Breast epithelium (tissue), 4 donors: Measurements from ENCODE around the gene PLEKHG4. TPM values are rescaled to one million over a fixed set of nuclear protein-coding genes. Genes with fewer than 3 reads are reported as not detected.

ENCODE experiments used
- DNase-seq, 2 donors: peaks; one replicate each; pipeline ENCODE4 v3.0.0-alpha.2; 2019; ENCODE audit warnings: low spot score in 2 of 2
- H3K27ac ChIP-seq, 2 donors: fragments of 200-600 bp; sonication (generic) in 1 of 2; one replicate each; pipeline ENCODE4 v1.5.1; 2016 to 2019; ENCODE audit warnings: mild to moderate bottlenecking in 1 of 2
- H3K27me3 ChIP-seq, 2 donors: fragments of 200-600 bp; sonication (generic) in 1 of 2; one replicate each; pipeline versions ENCODE4 v1.5.1 to v1.6.0; 2017 to 2019; ENCODE audit warnings: control low read depth in 1 of 2, mild to moderate bottlenecking in 1 of 2
- H3K36me3 ChIP-seq: fragments of 200-600 bp; one replicate; pipeline ENCODE4 v1.5.1; 2019
- H3K4me1 ChIP-seq, 2 donors: fragments of 200-600 bp; sonication (generic); one replicate each; pipeline ENCODE4 v1.5.1; 2016 to 2019; ENCODE audit warnings: control low read depth in 1 of 2
- H3K4me3 ChIP-seq, 3 donors: fragments of 200-600 bp; sonication (generic); 1 replicate in 2 of 3; 2 replicates in 1 of 3; pipeline ENCODE4 v1.5.1; 2016 to 2019; ENCODE audit warnings: mild to moderate bottlenecking in 3 of 3, moderate library complexity in 2 of 3
- H3K9me3 ChIP-seq, 2 donors: fragments of 200-600 bp; sonication (generic) in 1 of 2; one replicate each; pipeline ENCODE4 v1.5.1; 2016 to 2019; ENCODE audit warnings: control low read depth in 1 of 2
- CTCF ChIP-seq, 3 donors: fragments of 450-650 bp; IDR thresholded peaks; one replicate each; pipeline ENCODE4 v1.5.1; 2016 to 2017; ENCODE audit warnings: antibody characterized with exemption in 3 of 3, mild to moderate bottlenecking in 3 of 3, moderate library complexity in 3 of 3
- POLR2A ChIP-seq: fragments of 450-650 bp; IDR thresholded peaks from one replicate; pipeline ENCODE4 v1.6.1; 2016; ENCODE audit warnings: antibody characterized with exemption, mild to moderate bottlenecking, moderate library complexity
- POLR2AphosphoS5 ChIP-seq, 3 donors: sonication (generic); formaldehyde crosslinking; IDR thresholded peaks; one replicate each; pipeline ENCODE4 v1.6.1; 2017; ENCODE audit warnings: antibody characterized with exemption in 3 of 3
- intact Hi-C: fragments of 100-400 bp; cut with DNase I; formaldehyde crosslinking; loops from one replicate; pipeline ENCODE4 v1.15.1; 2023; ENCODE audit warnings: low total_unique reads
- total RNA-seq, 3 donors: library from RNA; depleted of rRNA; stranded (reverse); fragments of >200 nt; gene quantifications; one replicate each; pipeline ENCODE4 v1.1.0, GENCODE V29; 2016

Gene PLEKHG4
- total RNA-seq, 3 donors from 2014 or later: 15.0 to 26.2 (median 19.8) TPM

- no peak for DNase-seq
- intact Hi-C loops: loop anchor here (5.0 kb wide), 1 partner anchor 382 kb away; no protein-coding TSS in a partner anchor
- TF ChIP-seq CTCF (IDR thresholded peaks at IDR 0.05) (no peak), POLR2AphosphoS5 (IDR thresholded peaks at IDR 0.05) (no peak), POLR2A (no peak)
- Histone ChIP-seq H3K27ac (no peak overlapping the region), H3K4me3 (no peak overlapping the region), H3K27me3 (no peaks in the 10 kb centered on the region), H3K9me3 (no peaks in the 10 kb centered on the region), H3K36me3 (no peaks in the 10 kb centered on the region), H3K4me1 (peaks cover 0 to 3% of the 10 kb centered on the region in 2 donors)
Observed at GRCh38 chr16:67283826-67284555, 4.7 kb downstream of the PLEKHG4 start.

- DNase-seq: peak in 1 of 2 donors; percentile 61
- H3K4me3 ChIP-seq: no peak overlapping the region
- H3K4me1 ChIP-seq: peaks cover 0 to 2% of the 10 kb centered on the region in 2 donors
- H3K27me3 ChIP-seq: no peaks in the 10 kb centered on the region
- no peaks in the 10 kb centered on the region for H3K9me3 ChIP-seq
- no peaks in the 10 kb centered on the region for H3K36me3 ChIP-seq
- H3K27ac ChIP-seq: peak overlapping the region in 1 of 2 donors; percentile 17
- TF ChIP-seq POLR2AphosphoS5 (IDR thresholded peaks at IDR 0.05) (no peak), CTCF (IDR thresholded peaks at IDR 0.05) (peak; percentile 25 to 54 (median 33))
- intact Hi-C loops: loop anchor here (5.0 kb wide), 1 partner anchor 383 kb away; no protein-coding TSS in a partner anchor
Observed at GRCh38 chr16:67284699-67285646, 5.6 kb downstream of the PLEKHG4 start.

- Histone ChIP-seq H3K9me3 (no peaks in the 10 kb centered on the region), H3K36me3 (no peaks in the 10 kb centered on the region), H3K27ac (no peak overlapping the region), H3K27me3 (no peaks in the 10 kb centered on the region), H3K4me3 (no peak overlapping the region), H3K4me1 (no peaks in the 10 kb centered on the region)
- intact Hi-C loops: no loop called here
- DNase-seq: no peak
- TF ChIP-seq POLR2A: no peak
- TF ChIP-seq CTCF (IDR thresholded peaks at IDR 0.05): no peak
- no peak for TF ChIP-seq POLR2AphosphoS5 (IDR thresholded peaks at IDR 0.05)
Observed at GRCh38 chr16:67286441-67287235, 7.3 kb downstream of the PLEKHG4 start.

GRCh38 chr16:67287960-67288359 lies 8.6 kb downstream of the PLEKHG4 start:
- no peak for DNase-seq
- TF ChIP-seq CTCF (IDR thresholded peaks at IDR 0.05) (no peak), POLR2A (no peak), POLR2AphosphoS5 (IDR thresholded peaks at IDR 0.05) (no peak)
- Histone ChIP-seq H3K4me3 (no peak overlapping the region), H3K27ac (no peak overlapping the region), H3K4me1 (no peaks in the 10 kb centered on the region), H3K9me3 (no peaks in the 10 kb centered on the region), H3K27me3 (no peaks in the 10 kb centered on the region), H3K36me3 (no peaks in the 10 kb centered on the region)
- intact Hi-C loops: no loop called here
